Lung (tissue), 12 donors: Measurements from ENCODE around the gene SLC35D1. TPM values are rescaled to one million over a fixed set of nuclear protein-coding genes. Genes with fewer than 3 reads are reported as not detected.

Source experiments
- ATAC-seq: fragments of 200-7000 bp; cut with Tn5 transposase; one replicate; pipeline ENCODE4 v1.9.1; 2020; ENCODE audit warnings: moderate number of reproducible peaks; ENCODE audit not compliant: insufficient read depth, low FRiP score
- DNase-seq, 3 donors: peaks; one replicate each; pipeline ENCODE4 v3.0.0-alpha.2; 2013 to 2017
- H3K27ac ChIP-seq, 2 donors: one replicate each; pipeline ENCODE4 v1.5.1; 2013; ENCODE audit warnings: mild to moderate bottlenecking in 2 of 2, moderate library complexity in 2 of 2, control low read depth in 1 of 2, inconsistent platforms in 1 of 2, low read depth in 1 of 2, low read length in 1 of 2
- H3K27me3 ChIP-seq, 3 donors: one replicate each; pipeline ENCODE4 v1.5.1; 2013; ENCODE audit warnings: low read length in 2 of 3; ENCODE audit not compliant: control insufficient read depth in 3 of 3, insufficient read depth in 3 of 3
- H3K36me3 ChIP-seq, 4 donors: one replicate each; pipeline ENCODE4 v1.5.1; 2013; ENCODE audit warnings: low read length in 4 of 4, mild to moderate bottlenecking in 1 of 4, moderate library complexity in 1 of 4; ENCODE audit not compliant: control insufficient read depth in 4 of 4, insufficient read depth in 4 of 4
- H3K4me1 ChIP-seq, 5 donors: one replicate each; pipeline ENCODE4 v1.5.1; 2013; ENCODE audit warnings: low read length in 5 of 5, mild to moderate bottlenecking in 2 of 5, moderate library complexity in 1 of 5; ENCODE audit not compliant: control insufficient read depth in 5 of 5, insufficient read depth in 5 of 5
- H3K4me3 ChIP-seq: one replicate; pipeline ENCODE4 v1.5.1; 2013; ENCODE audit warnings: mild to moderate bottlenecking, control low read depth, moderate library complexity
- H3K9ac ChIP-seq, 2 donors: one replicate each; pipeline ENCODE4 v1.5.1; 2013; ENCODE audit warnings: low read length in 2 of 2, control low read depth in 1 of 2; ENCODE audit not compliant: insufficient read depth in 1 of 2
- H3K9me3 ChIP-seq, 4 donors: one replicate each; pipeline ENCODE4 v1.5.1; 2013; ENCODE audit warnings: low read length in 3 of 4, mild to moderate bottlenecking in 1 of 4, moderate library complexity in 1 of 4; ENCODE audit not compliant: control insufficient read depth in 4 of 4, insufficient read depth in 3 of 4
- CTCF ChIP-seq: IDR thresholded peaks from 2 replicates; pipeline ENCODE4 v1.5.1; 2012; ENCODE audit warnings: mild to moderate bottlenecking; ENCODE audit errors: control extremely low read depth, extremely low read depth
- WGBS, 2 donors: extraction: QIAGEN DNeasy Blood & Tissue Kit; methylation state at CpG; one replicate each; pipeline ENCODE4 v1.1.7; 2013; 5-methylcytosine and 5-hydroxymethylcytosine counted together
- polyA plus RNA-seq, 2 donors: library from polyadenylated mRNA; stranded (reverse); fragments of 200-250 nt; gene quantifications; one replicate each; pipeline ENCODE4 v1.2.1, GENCODE V29; 2013
- total RNA-seq, 2 donors: library from RNA; depleted of rRNA in 1 of 2; stranded (reverse); fragments of >200 nt in 1 of 2; gene quantifications; one replicate each; pipeline ENCODE4 v1.2.1, GENCODE V29; 2014 to 2021
- donor health status: control.
- donor health status: control.
- donor health status: Bipolar disorder and iron deficiency.
- donor health status: healthy.
- donor health status: DM: yes; HTN: yes; CAD: no.

The SLC35D1 gene
- total and polyA plus RNA-seq, 4 donors = 1.5 to 13.2 (median 5.7) TPM

- H3K4me3 ChIP-seq = no peak overlapping the region
- H3K9ac ChIP-seq = no peak overlapping the region
- ATAC-seq = no peak
- H3K36me3 ChIP-seq = peaks cover 2 to 24% (median 12%) of the 10 kb centered on the region in 4 donors
- TF ChIP-seq CTCF = no peak
- H3K27ac ChIP-seq = peak overlapping the region in 1 of 2 donors; percentile 26
- H3K4me1 ChIP-seq = peaks cover 0 to 26% (median 0%) of the 10 kb centered on the region in 5 donors
- no peaks in the 10 kb centered on the region for H3K27me3 ChIP-seq
- 75 to 79% methylated on average over 5 of the region's 5 CpGs for WGBS, 2 donors
- H3K9me3 ChIP-seq = no peaks in the 10 kb centered on the region
- no peak for DNase-seq
Observed at GRCh38 chr1:67001682-67002425, 52.1 kb downstream of the SLC35D1 start.

- TF ChIP-seq CTCF = no peak
- Histone ChIP-seq H3K4me1 (peaks cover 0 to 16% (median 0%) of the 10 kb centered on the region in 5 donors), H3K27me3 (no peaks in the 10 kb centered on the region), H3K4me3 (no peak overlapping the region), H3K9ac (no peak overlapping the region), H3K9me3 (no peaks in the 10 kb centered on the region), H3K27ac (no peak overlapping the region), H3K36me3 (peaks cover 5 to 27% (median 12%) of the 10 kb centered on the region in 4 donors)
- ATAC-seq = no peak
- DNase-seq = no peak
- WGBS, 2 donors = 52 to 76% methylated on average over 7 of the region's 7 CpGs
Observed at GRCh38 chr1:66999640-67000400, 54.1 kb downstream of the SLC35D1 start.

- Histone ChIP-seq H3K27ac (no peak overlapping the region), H3K27me3 (no peaks in the 10 kb centered on the region), H3K9me3 (no peaks in the 10 kb centered on the region), H3K4me1 (peaks cover 0 to 16% (median 0%) of the 10 kb centered on the region in 5 donors), H3K36me3 (peaks cover 5 to 26% (median 12%) of the 10 kb centered on the region in 4 donors), H3K9ac (no peak overlapping the region), H3K4me3 (no peak overlapping the region)
- TF ChIP-seq CTCF = no peak
- DNase-seq (no peak), ATAC-seq (no peak)
Observed at GRCh38 chr1:66998972-66999371, 55.0 kb downstream of the SLC35D1 start.
